HFFc6 (cell line): ENCODE measurements around the gene SLC28A1. TPM values are rescaled to one million over a fixed set of nuclear protein-coding genes. Genes with fewer than 3 reads are reported as not detected.

Source experiments
- DNase-seq: peaks from one replicate; pipeline ENCODE4 v3.0.0-alpha.2; 2018
- H3K27ac Mint-ChIP-seq: 2 replicates; pipeline ENCODE4 v1.8.0; 2020; ENCODE audit warnings: mild to moderate bottlenecking, mixed read lengths
- H3K27me3 Mint-ChIP-seq: 2 replicates; pipeline ENCODE4 v1.8.0; 2021; ENCODE audit warnings: mild to moderate bottlenecking, moderate library complexity, mixed read lengths; ENCODE audit not compliant: insufficient read depth
- H3K36me3 Mint-ChIP-seq: 2 replicates; pipeline ENCODE4 v1.8.0; 2021; ENCODE audit warnings: low read depth, mixed read lengths
- H3K4me1 Mint-ChIP-seq: 2 replicates; pipeline ENCODE4 v1.8.0; 2020; ENCODE audit warnings: low read depth, mixed read lengths
- H3K4me3 Mint-ChIP-seq: 2 replicates; pipeline ENCODE4 v1.8.0; 2020; ENCODE audit warnings: mild to moderate bottlenecking, moderate library complexity, mixed read lengths
- H3K9me3 Mint-ChIP-seq: 2 replicates; pipeline ENCODE4 v1.8.0; 2020; ENCODE audit warnings: mild to moderate bottlenecking, mixed read lengths
- total RNA-seq, 6 experiments: library from RNA; stranded (reverse); fragmentation: NEBNext Ultra II Directional; extraction: Animal tissue kit (Norgen Biotek cat#: 25700); gene quantifications; 2 replicates in 1 of 6; 3 replicates in 5 of 6; pipeline ENCODE4 v1.2.3, GENCODE V29; 2021
- TF ChIP-seq, protein P1 (sequence below): fragments of 200-600 bp; sonication (generic); IDR thresholded peaks from 2 replicates; pipeline ENCODE4 v1.5.0; 2021; ENCODE audit warnings: antibody characterized with exemption, mild to moderate bottlenecking

SLC28A1 gene
- total RNA-seq, 6 experiments from 2014 or later = not detected

DNA sequence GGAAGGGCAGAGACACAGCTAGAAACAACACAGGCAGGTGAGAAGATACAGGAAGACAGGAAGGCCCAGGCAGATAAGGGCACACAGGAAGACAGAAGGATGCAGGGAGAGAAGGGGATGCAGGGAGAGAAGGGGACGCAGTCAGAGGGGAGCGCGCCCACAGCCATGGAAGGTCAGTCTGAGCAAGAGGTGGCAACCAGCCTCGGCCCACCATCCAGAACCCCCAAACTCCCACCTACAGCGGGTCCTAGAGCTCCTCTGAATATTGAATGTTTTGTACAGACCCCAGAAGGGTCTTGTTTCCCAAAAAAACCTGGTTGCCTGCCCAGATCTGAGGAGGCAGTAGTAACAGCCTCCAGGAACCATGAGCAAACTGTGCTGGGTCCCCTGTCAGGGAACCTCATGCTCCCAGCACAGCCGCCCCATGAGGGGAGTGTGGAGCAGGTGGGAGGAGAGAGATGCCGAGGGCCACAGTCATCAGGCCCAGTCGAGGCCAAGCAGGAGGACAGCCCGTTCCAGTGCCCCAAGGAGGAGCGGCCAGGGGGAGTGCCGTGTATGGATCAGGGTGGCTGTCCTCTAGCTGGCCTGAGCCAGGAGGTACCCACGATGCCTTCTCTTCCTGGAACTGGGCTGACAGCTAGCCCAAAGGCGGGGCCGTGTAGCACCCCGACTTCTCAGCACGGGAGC, 27.6 kb upstream of the SLC28A1 start:
- Mint-ChIP-seq H3K4me1 (peaks cover 5% of the 10 kb centered on the region), H3K9me3 (no peaks in the 10 kb centered on the region), H3K27ac (no peak overlapping the region), H3K36me3 (no peaks in the 10 kb centered on the region), H3K4me3 (no peak overlapping the region), H3K27me3 (no peaks in the 10 kb centered on the region; the same call in 1 of the 2 replicates)
- DNase-seq = no peak
- TF ChIP-seq, protein P1, sequence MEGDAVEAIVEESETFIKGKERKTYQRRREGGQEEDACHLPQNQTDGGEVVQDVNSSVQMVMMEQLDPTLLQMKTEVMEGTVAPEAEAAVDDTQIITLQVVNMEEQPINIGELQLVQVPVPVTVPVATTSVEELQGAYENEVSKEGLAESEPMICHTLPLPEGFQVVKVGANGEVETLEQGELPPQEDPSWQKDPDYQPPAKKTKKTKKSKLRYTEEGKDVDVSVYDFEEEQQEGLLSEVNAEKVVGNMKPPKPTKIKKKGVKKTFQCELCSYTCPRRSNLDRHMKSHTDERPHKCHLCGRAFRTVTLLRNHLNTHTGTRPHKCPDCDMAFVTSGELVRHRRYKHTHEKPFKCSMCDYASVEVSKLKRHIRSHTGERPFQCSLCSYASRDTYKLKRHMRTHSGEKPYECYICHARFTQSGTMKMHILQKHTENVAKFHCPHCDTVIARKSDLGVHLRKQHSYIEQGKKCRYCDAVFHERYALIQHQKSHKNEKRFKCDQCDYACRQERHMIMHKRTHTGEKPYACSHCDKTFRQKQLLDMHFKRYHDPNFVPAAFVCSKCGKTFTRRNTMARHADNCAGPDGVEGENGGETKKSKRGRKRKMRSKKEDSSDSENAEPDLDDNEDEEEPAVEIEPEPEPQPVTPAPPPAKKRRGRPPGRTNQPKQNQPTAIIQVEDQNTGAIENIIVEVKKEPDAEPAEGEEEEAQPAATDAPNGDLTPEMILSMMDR = no peak

DNA sequence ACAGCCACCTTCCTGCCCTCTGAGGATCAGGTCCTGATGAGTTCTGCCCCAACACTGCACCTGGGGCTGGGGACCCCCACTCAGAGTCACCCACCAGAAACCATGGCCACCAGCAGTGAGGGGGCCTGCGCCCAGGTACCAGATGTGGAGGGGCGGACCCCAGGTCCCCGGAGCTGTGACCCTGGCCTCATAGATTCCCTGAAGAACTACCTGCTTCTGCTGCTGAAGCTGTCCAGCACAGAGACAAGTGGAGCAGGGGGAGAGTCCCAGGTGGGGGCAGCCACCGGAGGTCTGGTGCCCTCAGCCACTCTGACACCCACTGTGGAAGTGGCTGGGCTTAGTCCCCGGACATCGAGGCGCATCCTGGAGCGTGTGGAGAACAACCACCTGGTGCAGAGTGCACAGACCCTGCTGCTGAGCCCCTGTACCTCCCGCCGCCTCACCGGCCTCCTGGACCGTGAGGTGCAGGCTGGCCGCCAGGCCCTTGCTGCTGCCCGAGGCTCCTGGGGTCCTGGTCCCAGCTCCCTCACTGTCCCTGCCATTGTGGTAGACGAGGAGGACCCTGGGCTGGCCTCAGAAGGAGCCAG, 27.0 kb upstream of the SLC28A1 start:
- Mint-ChIP-seq H3K4me3 (no peak overlapping the region), H3K27me3 (no peaks in the 10 kb centered on the region; the same call in 1 of the 2 replicates), H3K9me3 (no peaks in the 10 kb centered on the region), H3K27ac (no peak overlapping the region), H3K36me3 (no peaks in the 10 kb centered on the region), H3K4me1 (peaks cover 5% of the 10 kb centered on the region)
- TF ChIP-seq, protein P1 = no peak
- no peak for DNase-seq

DNA sequence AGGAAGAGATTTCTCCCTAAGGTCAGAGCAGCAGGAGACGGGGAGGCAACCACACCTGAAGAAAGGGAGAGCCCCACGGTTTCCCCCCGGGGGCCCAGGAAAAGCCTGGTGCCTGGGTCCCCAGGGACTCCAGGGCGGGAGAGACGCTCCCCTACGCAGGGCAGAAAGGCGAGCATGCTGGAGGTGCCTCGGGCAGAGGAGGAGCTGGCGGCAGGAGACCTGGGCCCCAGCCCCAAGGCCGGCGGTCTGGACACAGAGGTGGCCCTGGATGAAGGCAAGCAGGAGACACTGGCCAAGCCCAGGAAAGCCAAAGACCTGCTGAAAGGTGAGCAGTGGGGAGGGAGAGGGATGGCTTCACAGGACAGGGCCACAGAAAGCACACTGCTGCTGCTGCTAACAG, 26.2 kb upstream of the SLC28A1 start:
- peaks cover under 1% of the 10 kb centered on the region; the same call in 1 of the 2 replicates for H3K4me1 Mint-ChIP-seq
- H3K36me3 Mint-ChIP-seq = no peaks in the 10 kb centered on the region
- H3K27ac Mint-ChIP-seq = no peak overlapping the region
- no peak overlapping the region for H3K4me3 Mint-ChIP-seq
- TF ChIP-seq, protein P1 = no peak
- DNase-seq = no peak
- no peaks in the 10 kb centered on the region for H3K9me3 Mint-ChIP-seq
- H3K27me3 Mint-ChIP-seq = no peaks in the 10 kb centered on the region; the same call in 1 of the 2 replicates

DNA sequence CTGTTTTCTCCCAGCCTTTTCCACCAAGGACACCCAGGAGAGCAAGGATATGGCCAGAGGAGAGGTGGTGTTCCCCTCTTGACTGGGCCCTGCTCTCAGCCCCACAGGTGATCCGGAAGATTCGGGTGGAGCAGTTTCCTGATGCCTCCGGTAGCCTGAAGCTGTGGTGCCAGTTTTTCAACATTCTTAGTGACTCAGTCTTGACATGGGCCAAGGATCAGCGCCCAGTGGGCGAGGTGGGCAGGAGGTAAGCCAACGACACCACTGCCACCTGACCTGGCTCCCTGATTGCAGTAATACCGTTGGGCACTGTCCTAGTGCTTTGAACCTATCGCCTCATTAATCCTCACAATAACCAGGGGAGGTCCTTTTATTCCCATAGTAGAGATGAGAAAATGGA, 25.3 kb upstream of the SLC28A1 start:
- Mint-ChIP-seq H3K4me3 (no peak overlapping the region), H3K27me3 (no peaks in the 10 kb centered on the region; the same call in 1 of the 2 replicates), H3K4me1 (peaks cover 5% of the 10 kb centered on the region; the same call in 1 of the 2 replicates), H3K9me3 (no peaks in the 10 kb centered on the region), H3K27ac (no peak overlapping the region), H3K36me3 (no peaks in the 10 kb centered on the region)
- no peak for DNase-seq
- TF ChIP-seq, protein P1 = no peak

DNA sequence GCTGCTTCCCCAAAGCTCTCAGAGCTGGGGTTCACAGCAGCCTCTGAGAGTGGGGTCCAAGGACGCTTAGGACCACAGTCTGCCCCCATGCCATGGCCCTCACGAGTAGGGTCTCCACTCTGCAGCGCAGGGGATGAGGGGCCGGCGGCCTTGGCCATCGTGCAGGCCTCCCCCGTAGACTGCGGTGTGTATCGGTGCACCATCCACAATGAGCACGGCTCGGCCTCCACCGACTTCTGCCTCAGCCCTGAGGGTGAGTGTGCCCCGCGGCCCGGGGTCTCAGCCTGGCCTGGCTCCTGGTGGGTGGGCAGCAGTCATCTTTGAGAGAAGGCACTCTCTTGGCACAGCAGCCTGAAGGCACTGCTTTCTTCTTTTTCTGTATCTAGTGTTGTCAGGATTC, 24.8 kb upstream of the SLC28A1 start:
- H3K4me3 Mint-ChIP-seq = no peak overlapping the region
- no peaks in the 10 kb centered on the region; the same call in 1 of the 2 replicates for H3K27me3 Mint-ChIP-seq
- H3K9me3 Mint-ChIP-seq = no peaks in the 10 kb centered on the region
- H3K27ac Mint-ChIP-seq = no peak overlapping the region
- DNase-seq = no peak
- TF ChIP-seq, protein P1 = no peak
- H3K36me3 Mint-ChIP-seq = no peaks in the 10 kb centered on the region
- peaks cover 8% of the 10 kb centered on the region; the same call in 1 of the 2 replicates for H3K4me1 Mint-ChIP-seq
